NCI-H1694 (cell line): Measurements from ENCODE around the gene TULP4.
A peak's percentile ranks its signal among the peaks of the same experiment; 100 is the strongest.

Experiments used
- DNase-seq: peaks from one replicate; lab custom pipeline; 2025; lab: John Stamatoyannopoulos, UW

The TULP4 gene

DNA sequence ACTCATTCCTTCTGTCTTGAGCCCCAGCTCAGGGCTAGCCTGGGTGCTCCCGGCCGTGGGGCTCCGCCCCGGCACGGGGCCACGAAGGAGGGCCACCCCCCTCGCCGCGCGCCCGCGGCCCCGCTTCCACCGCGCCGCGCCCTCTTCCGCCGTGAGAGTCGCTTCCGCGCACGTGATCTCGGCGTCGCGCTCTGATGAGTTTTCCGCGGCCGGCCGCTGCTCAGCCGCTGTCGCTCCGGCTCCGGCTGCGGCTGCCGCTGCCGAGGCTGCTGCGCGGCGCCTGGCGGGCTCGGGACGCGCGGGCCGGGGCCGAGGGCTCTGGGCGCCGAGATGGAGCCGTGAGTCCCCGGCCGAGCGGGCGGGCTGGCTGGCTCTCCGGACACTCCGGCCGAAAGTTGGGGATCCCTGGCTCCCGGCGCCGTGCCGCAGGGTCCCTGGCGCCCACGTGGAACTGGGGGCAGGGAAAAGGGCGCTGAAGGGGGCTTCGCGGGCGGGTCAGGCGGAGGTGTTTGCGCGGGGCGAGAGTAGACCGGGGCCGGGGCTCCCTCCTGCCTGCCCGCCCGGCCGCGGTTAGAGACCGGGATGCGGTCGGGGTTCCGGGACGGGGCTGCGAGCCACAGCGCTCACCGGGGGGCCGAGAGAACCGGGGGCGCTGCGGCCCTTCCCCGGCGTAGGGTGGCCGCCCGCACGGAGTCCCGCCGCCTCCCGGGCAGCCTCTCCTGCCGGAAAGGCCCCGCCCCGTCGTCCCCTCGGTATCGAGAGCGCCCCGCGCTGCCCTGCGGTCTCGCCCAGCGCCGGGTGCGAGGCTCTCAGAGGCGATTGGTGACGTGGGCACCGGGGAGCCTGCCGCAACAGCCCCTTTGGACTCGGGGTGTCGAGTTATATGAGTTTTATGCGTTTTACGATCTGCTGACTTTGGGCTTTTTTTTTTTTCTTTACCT lies 247.9 kb downstream of the TULP4 start, which contains the start of gene TMEM181:
Gene TMEM181, plus strand, starts transcription at position 197 of the 941 bp plus-strand sequence. Its CDS starts 134 bp downstream, at position 331.
- peak; percentile 32 for DNase-seq

DNA sequence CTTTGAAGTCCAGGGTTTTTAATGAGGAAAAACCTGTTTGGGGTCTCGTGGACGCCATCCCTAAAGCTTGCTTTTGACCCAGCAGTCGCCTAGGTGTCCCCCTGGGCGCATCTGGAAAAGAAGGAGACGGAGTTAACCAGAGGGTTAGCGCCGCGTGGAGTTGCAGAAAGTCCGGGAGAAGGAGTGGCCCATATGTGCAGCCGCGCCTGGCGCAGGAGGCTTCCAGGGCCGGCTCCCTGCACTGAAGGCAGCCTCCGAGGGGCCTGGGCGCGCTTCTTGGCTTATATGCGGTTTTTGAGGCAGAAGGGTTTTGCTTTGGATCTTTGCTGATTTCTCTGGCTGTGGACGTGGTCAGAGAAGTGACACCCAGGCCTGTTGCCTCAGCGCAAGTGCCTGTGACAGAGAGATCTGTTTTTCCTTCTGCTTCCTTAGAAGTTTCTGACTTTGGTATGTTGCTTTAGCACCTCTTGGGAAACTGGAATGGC lies 248.6 kb downstream of the TULP4 start:
- no peak for DNase-seq
